Fibroblast of peridontal ligament (primary cell): ENCODE data around the gene RPS18.
"Not testable (repeated sequence)": the region's sequence is repeated elsewhere in the genome, so short reads cannot be mapped to it uniquely, and the experiment has no call there.

ENCODE experiments used
- DNase-seq: peaks from one replicate; pipeline ENCODE4 v3.0.0-alpha.2; 2010; ENCODE audit errors: extremely low read depth

The RPS18 gene

DNA sequence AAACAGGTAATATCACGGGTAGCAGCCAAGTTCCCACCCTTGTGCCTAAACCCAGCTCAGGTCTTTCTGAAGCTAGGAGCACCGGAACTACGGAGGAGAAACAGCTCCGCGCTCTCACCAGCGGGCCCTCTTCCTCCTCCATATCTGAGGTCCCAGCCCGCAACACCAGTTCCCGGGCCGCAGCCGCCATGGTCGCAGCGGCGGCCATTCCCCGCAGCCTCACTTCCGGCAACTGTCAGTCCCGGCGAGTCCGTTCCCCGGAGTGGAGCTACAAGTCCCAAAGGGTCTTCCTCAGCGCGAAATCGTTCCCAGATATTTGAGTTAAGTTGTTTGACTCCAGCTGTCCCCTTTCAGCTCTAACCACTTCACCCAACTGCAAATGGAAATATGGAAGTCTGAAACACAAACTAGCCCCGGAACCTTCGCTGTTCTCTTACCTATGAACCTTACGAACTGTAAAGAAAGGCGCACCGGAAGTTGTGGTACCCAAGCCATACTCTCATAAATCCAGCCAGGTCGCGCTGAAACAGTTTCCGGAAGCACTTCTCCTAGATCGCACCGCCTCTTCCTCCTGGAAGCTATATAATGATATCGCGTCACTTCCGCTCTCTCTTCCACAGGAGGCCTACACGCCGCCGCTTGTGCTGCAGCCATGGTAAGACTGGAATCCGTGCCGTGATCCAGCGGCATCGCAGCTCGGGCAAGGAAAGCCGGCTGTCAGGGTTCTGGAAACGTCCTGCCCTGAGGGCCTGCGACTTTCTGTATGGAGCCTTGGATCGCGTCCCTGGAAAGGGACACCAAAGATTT, at the start of gene RPS18, which contains the start of gene VPS52:
Gene RPS18 (plus strand): TSS at position 608 of the 807 bp plus-strand sequence. CDS start 45 bp downstream, at position 653.
Gene VPS52 (minus strand): TSS at position 409 of the 807 bp plus-strand sequence. CDS start 201 bp downstream, at position 208.
- DNase-seq = peak; percentile 100

- not testable (repeated sequence) for DNase-seq
Measured at GRCh38 chr6:33226503-33227120, 45.3 kb upstream of the RPS18 start.

GRCh38 chr6:33235221-33235634, 36.6 kb upstream of the RPS18 start:
- DNase-seq = no peak

DNA sequence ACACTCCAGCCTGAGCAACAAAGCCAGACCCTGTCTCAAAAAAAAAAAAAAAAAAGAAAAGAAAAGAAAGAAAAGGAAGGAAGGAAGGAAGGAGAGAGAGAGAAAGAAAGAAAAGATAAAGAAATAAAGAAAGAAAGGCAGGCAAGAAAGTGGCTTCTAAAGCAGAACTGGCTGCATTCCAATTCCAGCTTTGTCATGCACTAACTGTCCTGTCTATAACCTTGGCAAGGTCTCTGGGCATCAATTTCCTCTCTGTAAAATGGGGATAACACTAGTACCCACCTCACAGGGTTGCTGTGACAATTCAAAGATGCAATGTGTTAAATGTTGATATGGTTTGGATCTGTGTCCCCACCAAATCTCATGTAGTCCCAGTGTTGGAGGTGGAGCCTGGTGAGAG, 35.5 kb upstream of the RPS18 start:
- no peak for DNase-seq

- no peak for DNase-seq
Measured at GRCh38 chr6:33236852-33237251, 35.0 kb upstream of the RPS18 start.

GRCh38 chr6:33237741-33238140, 34.1 kb upstream of the RPS18 start:
- no peak for DNase-seq

GRCh38 chr6:33241968-33242367, 29.9 kb upstream of the RPS18 start:
- DNase-seq = no peak

GRCh38 chr6:33243476-33243875, 28.4 kb upstream of the RPS18 start:
- no peak for DNase-seq

DNA sequence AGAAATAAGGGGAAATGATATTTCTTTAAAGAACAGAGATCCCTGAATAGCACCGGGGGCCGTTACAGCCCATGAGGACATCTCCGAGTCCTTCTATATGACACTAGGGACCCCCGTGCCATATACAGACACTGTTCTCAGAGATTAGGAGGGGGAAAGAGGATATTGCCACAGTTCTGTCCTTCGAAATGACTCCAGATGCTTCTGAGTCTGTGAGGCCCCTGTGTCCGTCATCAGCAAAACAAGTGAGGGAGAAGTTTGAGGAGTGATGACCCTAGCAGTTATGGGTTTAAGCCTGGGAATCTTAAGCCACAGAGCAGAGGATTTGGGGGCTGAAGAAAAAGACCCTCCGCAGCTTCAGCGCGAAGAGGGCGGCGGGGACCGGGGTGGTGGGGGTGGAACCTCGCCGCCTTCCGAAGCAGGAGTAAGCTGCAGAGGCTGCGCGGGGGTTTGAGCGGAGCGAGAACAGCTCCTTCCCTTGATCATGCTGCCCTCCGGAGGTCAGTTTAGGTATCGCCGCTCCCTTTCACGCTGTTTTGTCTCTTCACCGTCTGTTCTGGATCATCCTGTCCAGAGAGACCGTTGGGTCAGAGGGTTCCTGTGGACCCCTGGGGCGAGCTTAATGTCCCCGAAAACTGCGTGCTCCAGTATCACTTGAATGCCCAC, 23.8 kb upstream of the RPS18 start:
- peak; percentile 87 for DNase-seq

- DNase-seq = no peak
Measured at GRCh38 chr6:33248643-33248931, 23.3 kb upstream of the RPS18 start.

GRCh38 chr6:33248932-33249731, 22.7 kb upstream of the RPS18 start:
- DNase-seq = peak; percentile 99

GRCh38 chr6:33249732-33250630, 21.9 kb upstream of the RPS18 start:
- DNase-seq = peak; percentile 82

DNA sequence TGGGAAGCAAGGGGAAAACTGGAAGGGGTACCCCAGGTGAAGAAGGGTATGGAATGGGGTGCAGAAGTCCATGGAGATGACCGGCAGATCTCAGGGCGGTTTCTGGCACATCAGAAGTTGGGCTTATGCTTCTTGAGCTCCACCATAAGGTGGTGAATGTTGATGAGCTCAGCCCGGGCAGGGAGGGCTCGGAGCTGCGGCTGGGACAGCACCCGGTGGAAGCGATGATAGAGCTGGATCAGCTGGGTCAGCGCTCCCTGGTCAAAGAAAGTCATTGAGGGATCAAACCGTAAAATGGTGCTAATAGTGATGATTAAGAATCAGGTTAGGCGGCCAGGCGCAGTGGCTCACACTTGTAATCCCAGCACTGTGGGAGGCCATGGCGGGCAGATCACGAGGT, 21.1 kb upstream of the RPS18 start:
- DNase-seq = no peak

- peak; percentile 12 for DNase-seq
Measured at GRCh38 chr6:33251395-33252012, 20.4 kb upstream of the RPS18 start.

DNA sequence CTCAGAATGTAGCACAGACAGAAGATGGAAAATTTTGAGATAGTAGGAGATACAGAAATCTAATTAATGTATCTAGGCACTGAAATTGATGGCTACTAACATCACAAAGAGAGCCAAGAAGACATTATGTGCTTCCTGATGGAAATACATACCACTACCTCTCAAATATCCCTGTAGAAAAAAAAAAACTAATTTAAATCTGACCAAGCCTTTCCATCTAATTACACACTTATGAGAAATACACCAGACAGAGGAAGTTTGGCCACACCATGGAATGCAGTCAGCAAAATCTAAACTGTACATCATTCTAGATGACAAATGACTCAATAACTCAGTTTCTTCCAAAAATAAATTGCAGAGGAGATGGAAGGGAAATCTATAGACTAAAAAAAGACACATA, 19.1 kb upstream of the RPS18 start:
- DNase-seq = peak; percentile 25

DNA sequence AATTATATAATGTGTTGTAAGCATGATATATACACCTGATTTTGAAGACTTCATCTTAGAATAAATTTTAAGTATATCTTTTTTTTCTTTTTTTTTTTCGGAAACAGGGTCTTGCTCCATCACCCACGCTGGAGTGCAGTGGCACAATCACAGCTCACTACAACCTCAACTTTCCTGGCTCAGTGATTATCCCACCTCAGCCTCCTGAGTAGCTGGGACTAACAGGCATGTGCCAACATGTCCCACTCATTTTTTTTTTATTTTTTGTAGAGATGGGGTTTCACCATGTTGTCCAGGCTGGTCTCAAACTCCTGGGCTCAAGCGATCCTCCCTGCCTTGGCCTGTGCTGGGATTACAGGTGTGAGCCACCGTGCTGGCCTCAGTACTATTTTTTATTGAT, 17.3 kb upstream of the RPS18 start:
- no peak for DNase-seq

- DNase-seq = no peak
Measured at GRCh38 chr6:33259032-33259431, 12.8 kb upstream of the RPS18 start.

GRCh38 chr6:33262490-33262889, 9.4 kb upstream of the RPS18 start:
- DNase-seq = not testable (repeated sequence)

- no peak for DNase-seq
Measured at GRCh38 chr6:33264015-33264414, 7.9 kb upstream of the RPS18 start.

GRCh38 chr6:33271117-33271467, 783 bp upstream of the RPS18 start:
- no peak for DNase-seq
